Parathyroid adenoma (tissue), 2 donors: ENCODE data around the gene REG3A.

Experiments used
- H2AFZ ChIP-seq: fragments of 300-600 bp; sonication (generic); one replicate; pipeline ENCODE4 v1.7.0; 2017; ENCODE audit warnings: antibody characterized with exemption, mild to moderate bottlenecking
- H3K27ac ChIP-seq: fragments of 300-600 bp; sonication (generic); one replicate; pipeline ENCODE4 v1.7.0; 2017
- H3K27me3 ChIP-seq: fragments of 300-600 bp; sonication (generic); one replicate; pipeline ENCODE4 v1.7.0; 2017; ENCODE audit warnings: low read length; ENCODE audit not compliant: control insufficient read depth, insufficient read depth
- H3K36me3 ChIP-seq: fragments of 300-600 bp; sonication (generic); one replicate; pipeline ENCODE4 v1.7.0; 2017; ENCODE audit warnings: low read length; ENCODE audit not compliant: control insufficient read depth, insufficient read depth
- H3K4me1 ChIP-seq: fragments of 300-600 bp; sonication (generic); one replicate; pipeline ENCODE4 v1.7.0; 2017; ENCODE audit warnings: control low read depth
- H3K4me2 ChIP-seq: fragments of 300-600 bp; sonication (generic); one replicate; pipeline ENCODE4 v1.7.0; 2017; ENCODE audit warnings: low read length
- H3K4me3 ChIP-seq: fragments of 300-600 bp; sonication (generic); one replicate; pipeline ENCODE4 v1.7.0; 2017; ENCODE audit warnings: low read depth, low read length
- H3K79me2 ChIP-seq: fragments of 300-600 bp; sonication (generic); one replicate; pipeline ENCODE4 v1.7.0; 2017; ENCODE audit warnings: control low read depth
- H3K9ac ChIP-seq: fragments of 300-600 bp; sonication (generic); one replicate; pipeline ENCODE4 v1.7.0; 2017; ENCODE audit warnings: mild to moderate bottlenecking
- H3K9me3 ChIP-seq: fragments of 300-600 bp; sonication (generic); one replicate; pipeline ENCODE4 v1.7.0; 2017; ENCODE audit warnings: low read length; ENCODE audit not compliant: control insufficient read depth
- CTCF ChIP-seq: fragments of 300-600 bp; sonication (generic); IDR thresholded peaks from one replicate; pipeline ENCODE4 v1.7.0; 2017; ENCODE audit warnings: antibody characterized with exemption, mild to moderate bottlenecking
- donor health status: primary hyperparathyroidism.

Gene REG3A

GRCh38 chr2:79181617-79182016, 22.1 kb upstream of the REG3A start:
- Histone ChIP-seq H3K9me3 (no peaks in the 10 kb centered on the region), H3K4me3 (no peak overlapping the region), H2AFZ (no peak overlapping the region), H3K9ac (no peak overlapping the region), H3K36me3 (no peaks in the 10 kb centered on the region), H3K27ac (no peak overlapping the region), H3K4me1 (peaks cover 21% of the 10 kb centered on the region), H3K4me2 (no peak overlapping the region), H3K79me2 (no peaks in the 10 kb centered on the region), H3K27me3 (no peaks in the 10 kb centered on the region)
- TF ChIP-seq CTCF = no peak

- no peaks in the 10 kb centered on the region for H3K36me3 ChIP-seq
- no peak overlapping the region for H2AFZ ChIP-seq
- no peak overlapping the region for H3K27ac ChIP-seq
- H3K79me2 ChIP-seq = no peaks in the 10 kb centered on the region
- H3K27me3 ChIP-seq = no peaks in the 10 kb centered on the region
- no peak for TF ChIP-seq CTCF
- H3K4me1 ChIP-seq = peaks cover 14% of the 10 kb centered on the region
- no peak overlapping the region for H3K4me3 ChIP-seq
- H3K9me3 ChIP-seq = no peaks in the 10 kb centered on the region
- H3K4me2 ChIP-seq = no peak overlapping the region
- no peak overlapping the region for H3K9ac ChIP-seq
Measured at GRCh38 chr2:79180092-79180491, 20.5 kb upstream of the REG3A start.

- TF ChIP-seq CTCF = no peak
- Histone ChIP-seq H3K4me3 (no peak overlapping the region), H3K27me3 (no peaks in the 10 kb centered on the region), H3K27ac (no peak overlapping the region), H3K9ac (no peak overlapping the region), H3K9me3 (no peaks in the 10 kb centered on the region), H3K4me2 (no peak overlapping the region), H3K4me1 (peaks cover 6% of the 10 kb centered on the region), H2AFZ (no peak overlapping the region), H3K79me2 (no peaks in the 10 kb centered on the region), H3K36me3 (no peaks in the 10 kb centered on the region)
Measured at GRCh38 chr2:79179036-79179435, 19.5 kb upstream of the REG3A start.

- Histone ChIP-seq H3K27ac (no peak overlapping the region), H3K79me2 (no peaks in the 10 kb centered on the region), H3K36me3 (no peaks in the 10 kb centered on the region), H3K4me2 (no peak overlapping the region), H3K4me1 (peaks cover 3% of the 10 kb centered on the region), H3K27me3 (no peaks in the 10 kb centered on the region), H3K9me3 (no peaks in the 10 kb centered on the region), H3K4me3 (no peak overlapping the region), H2AFZ (no peak overlapping the region), H3K9ac (no peak overlapping the region)
- no peak for TF ChIP-seq CTCF
Measured at GRCh38 chr2:79178076-79178674, 18.6 kb upstream of the REG3A start.

- Histone ChIP-seq H3K4me2 (no peak overlapping the region), H3K4me3 (no peak overlapping the region), H3K9ac (no peak overlapping the region), H3K27ac (no peak overlapping the region), H3K4me1 (peaks cover 3% of the 10 kb centered on the region), H3K27me3 (no peaks in the 10 kb centered on the region), H3K9me3 (no peaks in the 10 kb centered on the region), H2AFZ (no peak overlapping the region), H3K79me2 (no peaks in the 10 kb centered on the region), H3K36me3 (no peaks in the 10 kb centered on the region)
- no peak for TF ChIP-seq CTCF
Measured at GRCh38 chr2:79171348-79171958, 11.9 kb upstream of the REG3A start.
